GM11168 (cell line): ENCODE data around the gene PFKFB3.

Source experiments
- in situ Hi-C: fragments of 300-500 bp; cut with MboI; formaldehyde crosslinking; loops from one replicate; pipeline ENCODE4 v1.12.0; 2022; ENCODE audit warnings: low sequenced_read_pairs; ENCODE audit not compliant: unreplicated experiment

Gene PFKFB3

GRCh38 chr10:6200440-6200733 is 2.3 kb upstream of the PFKFB3 start:
- in situ Hi-C loops, result loop anchor here (10.0 kb wide), 1 partner anchor 794 kb away; no protein-coding TSS in a partner anchor

DNA sequence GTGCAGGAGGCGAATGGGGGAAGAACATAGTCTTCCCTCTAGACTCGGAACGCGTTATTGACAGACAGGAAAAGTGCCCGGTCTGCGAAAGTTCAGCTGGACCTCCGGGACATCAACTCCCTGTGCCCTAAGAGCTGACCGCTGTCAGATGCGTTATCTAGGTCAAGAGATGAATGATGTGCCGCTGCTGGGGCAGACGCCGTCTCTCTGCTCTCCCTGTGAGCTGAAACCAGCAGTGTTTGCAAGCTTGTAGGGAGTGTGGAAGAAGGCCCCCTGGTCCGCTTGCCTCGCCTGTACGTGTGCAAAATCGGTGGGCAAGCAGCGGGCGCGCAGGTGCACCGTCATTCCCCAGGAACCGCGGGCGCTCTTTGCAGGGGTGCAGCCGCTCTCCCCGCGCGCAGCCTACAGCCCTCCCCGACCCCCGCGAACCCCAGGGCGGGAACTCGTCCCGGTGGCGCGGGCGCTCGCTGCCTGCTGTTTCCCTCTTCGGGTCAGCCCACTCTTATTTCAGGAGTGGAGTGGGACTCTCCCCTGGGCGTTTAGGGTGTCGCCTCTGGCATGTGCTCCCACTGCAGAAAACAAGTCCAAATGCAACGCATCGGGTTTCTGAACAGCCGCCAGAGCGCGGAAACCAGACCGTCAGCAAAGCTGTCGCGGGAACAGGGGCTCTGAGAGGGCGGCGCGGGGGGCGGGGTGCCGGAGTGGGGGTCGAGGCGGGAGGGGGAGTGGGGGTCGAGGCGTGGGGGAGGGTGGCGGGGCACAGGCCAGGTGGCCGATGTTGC is 1.8 kb upstream of the PFKFB3 start:
- in situ Hi-C loops, result loop anchor here (10.0 kb wide), 1 partner anchor 794 kb away; no protein-coding TSS in a partner anchor

DNA sequence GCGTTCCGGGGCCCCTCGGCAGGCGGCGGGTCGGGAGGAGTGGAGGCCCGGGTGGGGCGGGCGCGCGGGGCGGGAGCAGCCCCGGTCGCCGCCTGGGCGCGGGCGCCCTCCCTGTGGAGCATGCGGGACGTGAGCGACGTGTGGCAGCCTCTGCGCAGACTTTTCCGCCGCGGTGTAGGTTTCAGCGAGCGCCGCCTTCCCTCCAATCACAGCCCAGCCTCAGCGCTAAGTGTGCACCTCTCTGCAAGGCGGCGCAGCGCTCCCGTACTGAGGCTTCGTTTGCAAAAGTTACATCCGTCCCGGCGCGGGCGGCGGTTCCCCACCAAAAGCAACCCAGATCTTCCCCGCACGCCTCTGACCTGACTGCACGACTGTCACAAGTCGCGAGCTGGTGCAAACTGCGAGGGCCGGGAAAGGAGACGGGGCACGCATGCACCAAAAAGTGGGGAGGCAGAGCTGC is 1.2 kb upstream of the PFKFB3 start:
- in situ Hi-C loops, result loop anchor here (10.0 kb wide), 1 partner anchor 793 kb away; no protein-coding TSS in a partner anchor

- in situ Hi-C loops, result loop anchor here (10.0 kb wide), 1 partner anchor 793 kb away; no protein-coding TSS in a partner anchor
These were observed 541 bp upstream of the PFKFB3 start for GRCh38 chr10:6202098-6202683.

- in situ Hi-C loops, result loop anchor here (10.0 kb wide), 1 partner anchor 791 kb away; no protein-coding TSS in a partner anchor
These were observed 765 bp downstream of the PFKFB3 start for GRCh38 chr10:6203331-6204062.

- in situ Hi-C loops, result loop anchor here (10.0 kb wide), 1 partner anchor 791 kb away; no protein-coding TSS in a partner anchor
These were observed 1.3 kb downstream of the PFKFB3 start for GRCh38 chr10:6204063-6204340.

GRCh38 chr10:6204341-6205191 is 1.8 kb downstream of the PFKFB3 start:
- in situ Hi-C loops, result loop anchor here (10.0 kb wide), 1 partner anchor 790 kb away; no protein-coding TSS in a partner anchor

DNA sequence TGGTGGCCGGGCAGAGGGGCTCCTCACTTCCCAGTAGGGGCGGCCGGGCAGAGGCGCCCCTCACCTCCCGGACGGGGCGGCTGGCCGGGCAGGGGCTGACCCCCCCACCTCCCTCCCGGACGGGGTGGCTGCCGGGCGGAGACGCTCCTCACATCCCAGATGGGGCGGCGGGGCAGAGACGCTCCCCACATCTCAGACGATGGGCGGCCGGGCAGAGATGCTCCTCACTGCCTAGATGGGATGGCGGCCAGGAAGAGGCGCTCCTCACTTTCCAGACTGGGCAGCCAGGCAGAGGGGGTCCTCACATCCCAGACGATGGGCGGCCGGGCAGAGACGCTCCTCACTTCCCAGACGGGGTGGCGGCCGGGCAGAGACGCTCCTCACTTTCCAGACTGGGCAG is 3.8 kb downstream of the PFKFB3 start:
- in situ Hi-C loops, result loop anchor here (10.0 kb wide), 1 partner anchor 788 kb away; no protein-coding TSS in a partner anchor

GRCh38 chr10:6207658-6208057 is 4.9 kb downstream of the PFKFB3 start:
- in situ Hi-C loops, result loop anchor here (10.0 kb wide), 1 partner anchor 787 kb away; no protein-coding TSS in a partner anchor

DNA sequence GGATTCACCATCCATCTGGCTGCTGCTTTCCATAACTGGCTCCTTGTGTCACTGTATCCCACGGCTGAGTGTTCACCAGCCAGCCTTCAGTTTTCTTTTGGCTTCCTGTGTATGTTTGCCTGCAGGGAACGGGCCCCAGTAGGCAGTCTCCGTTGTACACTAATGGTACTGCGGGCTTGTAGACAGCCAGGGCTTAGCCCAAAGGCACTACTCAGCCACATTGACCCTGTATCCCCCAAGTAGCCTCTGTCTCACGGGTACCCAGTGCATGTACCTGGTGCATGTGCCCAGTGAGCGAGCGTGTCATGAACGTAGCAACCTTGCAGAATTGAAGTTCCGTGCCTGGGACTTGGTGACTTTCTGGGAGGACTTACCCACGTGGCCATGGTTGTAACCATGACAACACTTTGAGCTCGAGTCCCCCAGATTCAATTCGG is 6.1 kb downstream of the PFKFB3 start:
- in situ Hi-C loops, result loop anchor here (10.0 kb wide), 1 partner anchor 786 kb away; no protein-coding TSS in a partner anchor

GRCh38 chr10:6211341-6211670 is 8.6 kb downstream of the PFKFB3 start:
- in situ Hi-C loops, result loop anchor here (10.0 kb wide), 1 partner anchor 183 kb away; no protein-coding TSS in a partner anchor

DNA sequence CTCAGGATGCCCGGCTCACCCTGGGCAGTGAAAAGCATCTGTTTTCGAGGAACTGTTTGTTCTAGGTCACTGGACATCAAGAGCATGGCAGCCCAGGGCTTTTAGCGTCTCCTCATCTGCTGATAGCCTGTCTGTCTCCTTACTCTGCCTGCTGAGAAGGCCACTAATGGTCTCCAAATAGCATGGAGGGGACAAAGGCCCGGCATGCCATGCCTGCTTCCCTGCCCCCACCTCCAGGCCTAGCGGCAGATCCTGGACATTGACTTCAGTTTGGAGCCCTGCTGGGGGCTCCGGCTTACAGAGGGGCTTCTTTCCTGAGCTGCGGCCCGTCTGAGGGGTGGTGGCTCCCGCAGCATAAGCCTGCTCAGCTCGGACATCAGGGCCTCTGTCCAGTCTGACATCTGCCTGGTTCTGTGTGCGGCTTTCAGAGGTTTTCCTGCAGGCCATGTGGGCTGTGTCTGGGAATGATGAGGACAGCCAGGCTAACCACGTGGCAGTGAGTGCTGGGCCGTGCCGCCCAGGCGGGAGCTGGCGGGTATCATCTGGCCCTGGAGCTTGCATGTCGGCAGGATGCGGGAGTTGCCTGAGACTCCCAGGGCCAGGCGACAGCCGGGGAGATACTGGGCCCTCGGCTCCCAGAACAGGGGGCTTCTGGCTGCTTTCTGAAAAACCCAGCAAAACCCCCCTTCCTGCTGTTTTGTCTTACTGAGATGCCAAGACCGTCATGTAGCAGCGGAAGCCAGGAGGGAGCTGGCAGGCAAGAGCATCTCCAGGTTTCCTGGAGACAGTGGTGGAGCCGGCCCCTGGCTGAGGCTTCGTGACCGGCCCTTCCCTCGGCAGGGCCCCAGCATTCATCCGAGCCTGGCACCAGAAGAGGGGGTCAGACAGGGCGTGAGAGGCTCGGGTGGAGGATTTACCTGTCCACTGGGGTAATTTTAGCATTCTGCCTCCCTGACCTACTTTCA is 9.2 kb downstream of the PFKFB3 start:
- in situ Hi-C loops, result loop anchor here (10.0 kb wide), 1 partner anchor 183 kb away; no protein-coding TSS in a partner anchor

GRCh38 chr10:6212806-6213205 is 10.1 kb downstream of the PFKFB3 start:
- in situ Hi-C loops, result loop anchor here (10.0 kb wide), 1 partner anchor 182 kb away; no protein-coding TSS in a partner anchor

- in situ Hi-C loops, result loop anchor here (10.0 kb wide), 1 partner anchor 181 kb away; no protein-coding TSS in a partner anchor
These were observed 10.6 kb downstream of the PFKFB3 start for GRCh38 chr10:6213257-6213905.

DNA sequence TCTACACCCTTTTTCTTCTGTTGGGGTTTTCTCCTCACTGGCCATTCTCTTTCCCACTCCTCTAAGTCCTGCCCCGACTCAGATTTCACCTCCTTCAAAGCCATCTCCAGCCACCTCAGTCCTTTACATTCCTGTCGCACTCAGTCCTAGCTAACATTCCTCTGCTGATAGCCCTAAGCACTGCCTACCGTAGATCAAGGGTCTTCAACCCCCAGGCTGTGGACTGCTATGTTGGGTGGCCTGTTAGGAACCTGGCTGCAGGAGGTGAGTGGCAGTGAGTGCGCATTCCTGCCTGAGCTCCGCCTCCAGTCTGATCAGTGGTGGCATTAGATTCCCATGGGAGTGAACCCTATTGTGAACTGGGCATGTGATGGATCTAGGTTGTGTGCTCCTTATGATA is 11.2 kb downstream of the PFKFB3 start:
- in situ Hi-C loops, result loop anchor here (10.0 kb wide), 1 partner anchor 181 kb away; no protein-coding TSS in a partner anchor

DNA sequence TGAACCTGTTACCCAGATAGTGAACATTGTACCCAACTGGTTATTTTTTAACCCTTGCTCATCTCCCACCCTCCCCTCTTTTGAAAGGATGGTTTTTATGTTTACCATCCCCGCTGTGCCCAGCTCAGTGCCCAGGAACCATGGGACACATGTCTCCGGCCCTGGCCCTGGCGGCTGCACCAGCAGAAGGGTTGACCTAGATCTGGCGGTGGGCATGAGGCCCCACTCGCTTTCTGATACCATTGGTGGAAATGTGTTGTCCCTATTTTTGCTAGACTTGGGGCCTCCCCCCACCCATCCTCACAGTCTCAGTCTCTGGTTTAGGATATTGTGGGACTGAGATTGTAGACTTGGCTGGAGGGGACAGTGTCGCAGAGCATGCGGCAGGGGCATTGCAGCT is 11.9 kb downstream of the PFKFB3 start:
- in situ Hi-C loops, result loop anchor here (10.0 kb wide), 1 partner anchor 180 kb away; no protein-coding TSS in a partner anchor

DNA sequence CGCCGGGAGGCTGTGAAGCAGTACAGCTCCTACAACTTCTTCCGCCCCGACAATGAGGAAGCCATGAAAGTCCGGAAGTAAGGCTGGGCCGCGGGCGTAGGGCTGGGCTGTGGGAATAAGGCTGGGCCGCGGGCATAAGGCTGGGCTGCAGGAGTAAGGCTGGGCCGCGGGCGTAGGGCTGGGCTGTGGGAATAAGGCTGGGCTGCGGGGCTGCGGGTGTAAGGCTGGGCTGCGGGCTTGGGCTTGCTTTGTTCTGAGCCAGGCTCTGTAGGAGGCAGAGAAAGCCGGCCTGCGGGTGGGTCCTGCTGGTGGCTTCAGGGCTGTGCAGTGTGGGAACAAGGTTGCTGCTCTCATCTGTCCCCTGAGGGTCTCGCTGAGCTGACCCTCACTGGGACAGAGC is 12.5 kb downstream of the PFKFB3 start:
- in situ Hi-C loops, result loop anchor here (10.0 kb wide), 1 partner anchor 180 kb away; no protein-coding TSS in a partner anchor
